ENCODE measurements around the gene ATP13A3.

ATP13A3 gene

GRCh38 chr3:194367992-194368841 lies 118.6 kb downstream of the ATP13A3 start:
- no peak for DNase-seq

GRCh38 chr3:194365978-194366490 lies 120.8 kb downstream of the ATP13A3 start:
- no peak for DNase-seq

GRCh38 chr3:194365526-194365925 lies 121.3 kb downstream of the ATP13A3 start:
- no peak for DNase-seq

- DNase-seq = no peak
Observed at GRCh38 chr3:194364652-194365434, 122.0 kb downstream of the ATP13A3 start.

- DNase-seq = no peak
Observed at GRCh38 chr3:194364314-194364651, 122.5 kb downstream of the ATP13A3 start.

GRCh38 chr3:194360568-194360967 lies 126.2 kb downstream of the ATP13A3 start:
- no peak for DNase-seq

- DNase-seq = no peak
Observed at GRCh38 chr3:194357681-194358080, 129.1 kb downstream of the ATP13A3 start.

- DNase-seq = no peak
Observed at GRCh38 chr3:194355379-194355778, 131.4 kb downstream of the ATP13A3 start.

- no peak for DNase-seq
Observed at GRCh38 chr3:194354315-194354714, 132.5 kb downstream of the ATP13A3 start.

Data from inflammatory macrophage treated with lipopolysaccharide for 4 hours (primary cell).